ENCODE results near the gene ACP6. TPM values are rescaled to one million over a fixed set of nuclear protein-coding genes. Genes with fewer than 3 reads are reported as not detected.

Gene ACP6
- total and polyA plus RNA-seq, 10 of the 15 experiments (the other 5 are each of a cell fraction or from before 2014, with no cell fraction given): 3.1 to 19.7 (median 9.4) TPM

- TF ChIP-seq ZNF687 (IDR thresholded peaks at IDR 0.05): no peak
- no peak for TF ChIP-seq PRDM15 (CRISPR knock-in tag; IDR thresholded peaks at IDR 0.05)
- TF ChIP-seq NKRF (conservative IDR thresholded peaks at IDR 0.05): no peak
- no peak for TF ChIP-seq CTCF (IDR thresholded peaks at IDR 0.05 in 2 of 3, conservative IDR thresholded peaks at IDR 0.05 in 1 of 3; ENCODE audit: control insufficient read depth in 2 of 3, extremely low read depth in 1 of 3, insufficient read depth in 1 of 3, low read depth in 3 of 3, low read length in 3 of 3)
- TF ChIP-seq SPI1 (IDR thresholded peaks at IDR 0.05; ENCODE audit: borderline replicate concordance, insufficient read depth, low read depth, low read length): no peak
- 0 out of 2 replicates have a peak, but pooled peaks have one; percentile 71 for TF ChIP-seq CHD1 (IDR thresholded peaks at IDR 0.05; ENCODE audit: low read depth, low read length)
Measured at GRCh38 chr1:147599362-147600118, 70.8 kb downstream of the ACP6 start (continued).
